H1 (cell line): ENCODE results near the gene NTN1. TPM values are rescaled to one million over a fixed set of nuclear protein-coding genes. Genes with fewer than 3 reads are reported as not detected.

Experiments used
- CTCF ChIA-PET: fragments of 300-600 bp; sonication (Branson Sonifier 250); formaldehyde crosslinking; loops from one replicate; lab custom pipeline; 2021; ENCODE audit not compliant: partially characterized antibody; lab: Charles Lee
- POLR2A ChIA-PET: fragments of 300-600 bp; sonication (Branson Sonifier 250); formaldehyde crosslinking; loops from one replicate; lab custom pipeline; 2021; ENCODE audit warnings: inconsistent platforms; ENCODE audit not compliant: partially characterized antibody; lab: Charles Lee
- DNase-seq, 2 experiments: peaks; one replicate each; pipeline versions ENCODE4 v3.0.0 to v3.0.0-alpha.2; 2010 to 2022; ENCODE audit warnings: low spot score in 2 of 2, low read depth in 1 of 2, mixed read lengths in 1 of 2
- FAIRE-seq: peaks from 2 replicates; lab custom pipeline; 2011; peaks lifted over from hg19 to GRCh38; lab: Jason Lieb, UNC
- H2AFZ ChIP-seq: 2 replicates; pipeline ENCODE4 v1.8.1; 2012; ENCODE audit warnings: low read length, inconsistent platforms
- H2AK5ac ChIP-seq: 2 replicates; pipeline ENCODE4 v1.6.1; 2013; ENCODE audit warnings: low read depth, low read length
- H2BK120ac ChIP-seq: replicated peaks from 2 replicates; pipeline ENCODE3; 2013; ENCODE audit warnings: low read depth, low read length, inconsistent platforms
- H2BK12ac ChIP-seq: 2 replicates; pipeline ENCODE4 v1.6.1; 2013; ENCODE audit warnings: low read depth, low read length
- H2BK15ac ChIP-seq: 2 replicates; pipeline ENCODE4 v1.6.1; 2013; ENCODE audit warnings: low read length
- H2BK20ac ChIP-seq: 2 replicates; pipeline ENCODE4 v1.6.1; 2013; ENCODE audit warnings: low read length
- H2BK5ac ChIP-seq: 2 replicates; pipeline ENCODE4 v1.6.1; 2013; ENCODE audit warnings: low read depth, low read length
- H3K14ac ChIP-seq: 2 replicates; pipeline ENCODE4 v1.6.1; 2013; ENCODE audit warnings: inconsistent platforms; ENCODE audit not compliant: insufficient read length
- H3K18ac ChIP-seq: 2 replicates; pipeline ENCODE4 v1.6.1; 2013; ENCODE audit warnings: low read length; ENCODE audit errors: extremely low read depth
- H3K23ac ChIP-seq: 2 replicates; pipeline ENCODE4 v1.6.1; 2013; ENCODE audit warnings: inconsistent platforms; ENCODE audit not compliant: insufficient read length
- H3K23me2 ChIP-seq: 2 replicates; pipeline ENCODE4 v1.6.1; 2013; ENCODE audit warnings: low read depth, low read length
- H3K27ac ChIP-seq: 2 replicates; pipeline ENCODE4 v1.6.1; 2011; ENCODE audit warnings: low read depth, low read length, inconsistent platforms
- H3K27me3 ChIP-seq, 4 experiments: replicated peaks in 1 of 4; 1 replicate in 1 of 4; 2 replicates in 3 of 4; pipeline versions ENCODE4 v1.6.1 to v1.8.1; 2011 to 2013; ENCODE audit warnings: low read length in 3 of 4, mild to moderate bottlenecking in 3 of 4, inconsistent platforms in 2 of 4, mixed read lengths in 2 of 4, moderate library complexity in 1 of 4; ENCODE audit not compliant: control insufficient read depth in 3 of 4, insufficient read depth in 3 of 4; ENCODE audit errors: extremely low read depth in 1 of 4
- H3K36me3 ChIP-seq, 4 experiments: 2 replicates each; pipeline versions ENCODE4 v1.6.1 to v1.8.1; 2011 to 2013; ENCODE audit warnings: mild to moderate bottlenecking in 4 of 4, low read length in 3 of 4, moderate library complexity in 2 of 4, control low read depth in 1 of 4, inconsistent platforms in 1 of 4; ENCODE audit not compliant: insufficient read depth in 4 of 4, control insufficient read depth in 2 of 4
- H3K4ac ChIP-seq: replicated peaks from 2 replicates; pipeline ENCODE3; 2013; ENCODE audit warnings: low read length, low read depth, mixed read lengths, inconsistent platforms; ENCODE audit not compliant: insufficient read length
- H3K4me1 ChIP-seq, 4 experiments: replicated peaks in 1 of 4; 1 replicate in 1 of 4; 2 replicates in 3 of 4; pipeline versions ENCODE4 v1.6.1 to v1.8.1; 2011 to 2013; ENCODE audit warnings: low read length in 3 of 4, inconsistent platforms in 2 of 4, mixed read lengths in 1 of 4; ENCODE audit not compliant: insufficient read depth in 4 of 4, control insufficient read depth in 3 of 4
- H3K4me2 ChIP-seq, 2 experiments: 2 replicates each; pipeline versions ENCODE4 v1.6.1 to v1.8.1; 2011 to 2013; ENCODE audit warnings: low read depth in 2 of 2, low read length in 2 of 2, control low read depth in 1 of 2, inconsistent platforms in 1 of 2, mild to moderate bottlenecking in 1 of 2; ENCODE audit not compliant: insufficient read depth in 1 of 2
- H3K4me3 ChIP-seq, 4 experiments: fragments of 200-600, 300-600 bp in 1 of 4; sonication (generic), shearing (Covaris generic), sonication (Bioruptor Twin) in 1 of 4; 2 replicates each; pipeline versions ENCODE4 v1.5.1 to v1.8.1; 2011 to 2016; ENCODE audit warnings: low read length in 4 of 4, low read depth in 3 of 4, control low read depth in 2 of 4, inconsistent platforms in 2 of 4, mild to moderate bottlenecking in 2 of 4, mixed read lengths in 1 of 4, moderate library complexity in 1 of 4; ENCODE audit not compliant: insufficient read depth in 2 of 4; ENCODE audit errors: extremely low read depth in 1 of 4
- H3K56ac ChIP-seq: replicated peaks from 2 replicates; pipeline ENCODE3; 2013; ENCODE audit warnings: low read depth, mild to moderate bottlenecking, mixed read lengths, low read length, inconsistent platforms; ENCODE audit not compliant: insufficient read length
- H3K79me1 ChIP-seq: 2 replicates; pipeline ENCODE4 v1.6.1; 2013; ENCODE audit warnings: low read depth, low read length, control low read depth
- H3K79me2 ChIP-seq, 2 experiments: 2 replicates each; pipeline versions ENCODE4 v1.6.1 to v1.8.1; 2012 to 2013; ENCODE audit warnings: low read length in 2 of 2, mild to moderate bottlenecking in 2 of 2, inconsistent platforms in 1 of 2; ENCODE audit not compliant: insufficient read depth in 2 of 2, control insufficient read depth in 1 of 2
- H3K9ac ChIP-seq, 4 experiments: replicated peaks in 1 of 4; 1 replicate in 1 of 4; 2 replicates in 3 of 4; pipeline versions ENCODE4 v1.6.1 to v1.8.1; 2011 to 2013; ENCODE audit warnings: low read depth in 3 of 4, low read length in 3 of 4, control low read depth in 2 of 4, mild to moderate bottlenecking in 2 of 4, moderate library complexity in 2 of 4, inconsistent platforms in 1 of 4; ENCODE audit errors: extremely low read depth in 1 of 4
- H3K9me3 ChIP-seq, 2 experiments: 2 replicates each; pipeline versions ENCODE4 v1.6.1 to v1.8.1; 2012 to 2013; ENCODE audit warnings: mild to moderate bottlenecking in 2 of 2, moderate library complexity in 2 of 2, control low read depth in 1 of 2, inconsistent platforms in 1 of 2, low read depth in 1 of 2, low read length in 1 of 2, mixed read lengths in 1 of 2; ENCODE audit not compliant: insufficient read depth in 2 of 2
- H4K20me1 ChIP-seq, 2 experiments: replicated peaks in 1 of 2; 2 replicates each; pipeline versions ENCODE3 to v1.8.1; 2011 to 2013; ENCODE audit warnings: inconsistent platforms in 2 of 2, low read length in 2 of 2, mild to moderate bottlenecking in 1 of 2; ENCODE audit not compliant: insufficient read depth in 2 of 2, control insufficient read depth in 1 of 2
- H4K5ac ChIP-seq: 2 replicates; pipeline ENCODE4 v1.6.1; 2013; ENCODE audit warnings: low read length, low read depth, mixed read lengths, inconsistent platforms; ENCODE audit not compliant: insufficient read length
- H4K8ac ChIP-seq: 2 replicates; pipeline ENCODE4 v1.8.0; 2013; ENCODE audit warnings: mild to moderate bottlenecking, moderate library complexity, low read length, inconsistent platforms; ENCODE audit not compliant: insufficient read depth; ENCODE audit errors: extremely low read depth
- H4K91ac ChIP-seq: replicated peaks from 2 replicates; pipeline ENCODE3; 2013; ENCODE audit warnings: low read length, mixed read lengths, inconsistent platforms; ENCODE audit not compliant: insufficient read length
- BACH1 ChIP-seq: IDR thresholded peaks from 2 replicates; pipeline ENCODE4 v1.6.1; 2012; ENCODE audit warnings: low read length, improper control_type of control experiment
- CBX8 ChIP-seq: fragments of 300-800, 300-1000 bp; sonication (generic); IDR thresholded peaks from 2 replicates; pipeline ENCODE4 v1.7.1; 2016; ENCODE audit warnings: low read depth, low read length, borderline replicate concordance
- CTCF ChIP-seq, 3 experiments: IDR thresholded peaks; 1 replicate in 2 of 3; 2 replicates in 1 of 3; pipeline versions ENCODE4 v1.5.1 to v1.6.1; 2011; ENCODE audit warnings: low read length in 3 of 3, mild to moderate bottlenecking in 3 of 3, inconsistent platforms in 2 of 3, low read depth in 1 of 3, moderate library complexity in 1 of 3; ENCODE audit not compliant: insufficient read depth in 1 of 3; ENCODE audit errors: control extremely low read depth in 1 of 3
- HDAC6 ChIP-seq: IDR thresholded peaks from one replicate; pipeline ENCODE4 v1.7.1; 2012; ENCODE audit warnings: low read depth, mild to moderate bottlenecking, inconsistent platforms, low read length, moderate library complexity
- NRF1 ChIP-seq: IDR thresholded peaks from 2 replicates; pipeline ENCODE4 v1.6.1; 2011; ENCODE audit warnings: mild to moderate bottlenecking, low read depth, low read length, improper control_type of control experiment
- POLR2A ChIP-seq, 2 experiments: IDR thresholded peaks; 1 replicate in 1 of 2; 2 replicates in 1 of 2; pipeline ENCODE4 v1.6.1; 2011; ENCODE audit warnings: low read depth in 2 of 2, low read length in 2 of 2, mild to moderate bottlenecking in 2 of 2; ENCODE audit errors: control extremely low read depth in 1 of 2
- RBBP5 ChIP-seq: IDR thresholded peaks from 2 replicates; pipeline ENCODE4 v1.7.1; 2012; ENCODE audit warnings: low read depth, mild to moderate bottlenecking, inconsistent platforms, low read length, moderate library complexity, borderline replicate concordance
- RNF2 ChIP-seq: fragments of 200-900, 300-1000 bp; sonication (generic); IDR thresholded peaks from 2 replicates; pipeline ENCODE4 v1.7.1; 2016; ENCODE audit warnings: borderline replicate concordance, low read depth, mild to moderate bottlenecking, antibody characterized with exemption, low read length; ENCODE audit not compliant: poor library complexity, severe bottlenecking; ENCODE audit errors: missing control alignments
- RXRA ChIP-seq: IDR thresholded peaks from 2 replicates; pipeline ENCODE4 v1.6.1; 2011; ENCODE audit warnings: low read depth, mild to moderate bottlenecking, low read length, moderate library complexity; ENCODE audit not compliant: insufficient read depth
- SIRT6 ChIP-seq: IDR thresholded peaks from one replicate; pipeline ENCODE4 v1.7.1; 2012; ENCODE audit warnings: low read length, inconsistent platforms
- YY1 ChIP-seq: IDR thresholded peaks from 2 replicates; pipeline ENCODE4 v1.6.1; 2011; ENCODE audit warnings: low read depth, mild to moderate bottlenecking, low read length
- ZNF274 ChIP-seq: IDR thresholded peaks from 2 replicates; pipeline ENCODE4 v1.7.0; 2012; ENCODE audit warnings: low read length, borderline replicate concordance; ENCODE audit errors: extremely low read depth
- WGBS, 2 experiments: shearing (Covaris generic) in 1 of 2; methylation state at CpG; one replicate each; pipeline versions ENCODE4 v1.1.6 to v1.1.7; 2013 to 2015; ENCODE audit warnings: low lambda C conversion rate in 2 of 2, mixed read lengths in 2 of 2, inconsistent platforms in 1 of 2, low coverage in 1 of 2, missing lambda C conversion rate in 1 of 2; ENCODE audit not compliant: insufficient replicate concordance in 2 of 2, insufficient coverage in 1 of 2, insufficient read length in 1 of 2; ENCODE audit errors: extremely low coverage in 1 of 2, missing lambda C conversion rate in 1 of 2; 5-methylcytosine and 5-hydroxymethylcytosine counted together
- polyA plus RNA-seq, 7 experiments: library from polyadenylated mRNA; depleted of rRNA in 3 of 7; stranded (reverse) in 5 of 7; unstranded in 2 of 7; fragments of >200 nt in 5 of 7; fragments of 200-250 nt in 2 of 7; gene quantifications; 1 replicate in 5 of 7; 2 replicates in 1 of 7; 4 replicates in 1 of 7; pipeline versions ENCODE4 v1.2.1 to v1.2.3, GENCODE V29; 2011 to 2013; ENCODE audit warnings: missing spikeins in 2 of 7, mixed read lengths in 2 of 7
- total RNA-seq: library from RNA; stranded (reverse); fragmentation: NEBNext Ultra II Directional; extraction: Animal tissue kit (Norgen Biotek cat#: 25700); gene quantifications from 2 replicates; pipeline ENCODE4 v1.2.1, GENCODE V29; 2021

NTN1 gene
- total and polyA plus RNA-seq, 2 of the 8 experiments (the other 6 are each of a cell fraction or from before 2014, with no cell fraction given), result 2.0 to 2.3 TPM

GRCh38 chr17:9218911-9219310 lies 197.6 kb downstream of the NTN1 start:
- Histone ChIP-seq H3K9ac (no peak overlapping the region), H4K20me1 (no peaks in the 10 kb centered on the region), H2AFZ (no peak overlapping the region), H2BK15ac (no peak overlapping the region), H2BK20ac (no peak overlapping the region), H2BK5ac (0 out of 2 replicates have a peak overlapping the region, but pooled peaks have one; percentile 35), H3K27ac (no peak overlapping the region), H4K91ac (no peak overlapping the region), H3K56ac (no peak overlapping the region), H3K36me3 (no peaks in the 10 kb centered on the region), H3K79me2 (no peaks in the 10 kb centered on the region), H3K18ac (no peak overlapping the region), H2BK12ac (no peak overlapping the region), H3K14ac (no peak overlapping the region), H3K4me2 (no peak overlapping the region), H3K23me2 (no peaks in the 10 kb centered on the region), H3K23ac (no peak overlapping the region), H3K9me3 (peaks cover 0 to 13% of the 10 kb centered on the region in 2 experiments; a peak in 2 of 4 replicates), H3K79me1 (no peaks in the 10 kb centered on the region), H3K4me1 (peaks cover 0 to 15% (median 7%) of the 10 kb centered on the region in 4 experiments; a peak in 5 of 7 replicates), H2BK120ac (no peak overlapping the region), H4K5ac (no peak overlapping the region), H3K4ac (no peak overlapping the region), H3K4me3 (no peak overlapping the region), H4K8ac (0 out of 2 replicates have a peak overlapping the region, but pooled peaks have one; percentile 1), H2AK5ac (no peak overlapping the region), H3K27me3 (no peaks in the 10 kb centered on the region)
- DNase-seq (no peak), FAIRE-seq (no peak)
- CTCF ChIA-PET, result interaction anchor here (0.7 to 1.6 kb wide), 5 partner anchors 10 to 174 kb away, joined by 3 to 6 read pairs (median 3); no protein-coding TSS in a partner anchor
- POLR2A ChIA-PET, result interaction anchor here (1.3 kb wide), 1 partner anchor 24 kb away, joined by 3 read pairs; no protein-coding TSS in a partner anchor
- 96% methylated on average over 12 of the region's 15 CpGs; no CpG with 5 or more reads in 1 of the 2 experiments for WGBS, 2 experiments
- TF ChIP-seq ZNF274 (no peak), CTCF (IDR thresholded peaks at IDR 0.05; ENCODE audit: control extremely low read depth in 1 of 3, insufficient read depth in 1 of 3, low read depth in 1 of 3, low read length in 3 of 3) (no peak), RNF2 (no peak), YY1 (no peak), NRF1 (no peak), HDAC6 (no peak), SIRT6 (no peak), RXRA (no peak), BACH1 (no peak), RBBP5 (no peak), CBX8 (no peak), POLR2A (IDR thresholded peaks at IDR 0.05; ENCODE audit: control extremely low read depth in 1 of 2, low read depth in 2 of 2, low read length in 2 of 2) (no peak)
